Stimulated activated CD8-positive, alpha-beta memory T cell treated with anti-CD3 and anti-CD28 coated beads, Interleukin-4, amount 100 ng/mL, for 24 hours (primary cell): Measurements from ENCODE around the gene TRIM28.

ENCODE experiments used
- DNase-seq: peaks from one replicate; pipeline ENCODE4 v3.0.0-alpha.2; 2020; ENCODE audit warnings: low read depth

TRIM28 gene

GRCh38 chr19:58579473-58580142 is 35.7 kb downstream of the TRIM28 start:
- DNase-seq = no peak

- DNase-seq = peak; percentile 85
Observed at GRCh38 chr19:58581227-58582141, 37.6 kb downstream of the TRIM28 start.

- no peak for DNase-seq
Observed at GRCh38 chr19:58582985-58583384, 39.1 kb downstream of the TRIM28 start.

- DNase-seq = no peak
Observed at GRCh38 chr19:58584498-58585441, 40.9 kb downstream of the TRIM28 start.

- no peak for DNase-seq
Observed at GRCh38 chr19:58585442-58586132, 41.7 kb downstream of the TRIM28 start.

- DNase-seq = no peak
Observed at GRCh38 chr19:58586133-58586765, 42.4 kb downstream of the TRIM28 start.
